ENCODE results near the gene TKTL1. TPM values are rescaled to one million over a fixed set of nuclear protein-coding genes. Genes with fewer than 3 reads are reported as not detected.

Gene TKTL1
- total and polyA plus RNA-seq, 2 experiments from 2014 or later, result not detected

DNA sequence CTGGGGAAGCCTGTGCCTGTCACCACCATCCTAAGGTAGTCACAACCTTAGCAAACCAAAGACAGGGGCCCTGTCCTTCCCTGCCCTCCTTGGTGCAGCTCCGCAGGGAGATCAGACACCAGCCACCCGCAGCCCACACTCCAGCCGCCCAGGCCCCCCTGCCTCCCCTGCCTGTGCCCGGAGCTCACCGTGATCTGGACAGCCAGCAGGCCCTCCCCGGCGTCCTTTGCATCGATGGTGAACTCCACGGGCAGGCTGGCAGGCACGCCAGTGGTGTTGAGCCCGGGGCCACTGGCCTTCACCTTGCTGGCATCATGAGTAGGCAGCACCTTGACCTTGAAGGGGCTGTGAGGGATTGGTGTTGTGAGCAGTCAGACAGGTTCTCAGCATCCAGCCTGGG lies 62.4 kb downstream of the TKTL1 start:
- Histone ChIP-seq H3K36me3 (ENCODE audit: insufficient read depth) (peaks cover 22% of the 10 kb centered on the region), H4K20me1 (replicated peaks; ENCODE audit: insufficient read depth) (no peaks in the 10 kb centered on the region), H3K4me1 (ENCODE audit: insufficient read depth) (no peaks in the 10 kb centered on the region), H3K27me3 (ENCODE audit: insufficient read depth) (no peaks in the 10 kb centered on the region), H3K4me3 (no peak overlapping the region), H3K4me2 (no peak overlapping the region), H3F3A (replicated peaks; ENCODE audit: low read depth) (peaks cover 6% of the 10 kb centered on the region), H3K27ac (ENCODE audit: low read depth) (no peak overlapping the region), H3K9me2 (ENCODE audit: insufficient read depth) (no peaks in the 10 kb centered on the region), H2AFZ (no peak overlapping the region), H3K79me2 (replicated peaks; ENCODE audit: insufficient read depth) (0 out of 2 replicates have a peak, but pooled peaks cover 6% of the 10 kb centered on the region)
- Mint-ChIP-seq H3K9me3 (no peaks in the 10 kb centered on the region; the same call in 2 of the 3 replicates), H3K36me3 (ENCODE audit: low read depth) (peaks cover 77% of the 10 kb centered on the region), H3K4me1 (no peaks in the 10 kb centered on the region; the same call in 2 of the 3 replicates), H3K27me3 (ENCODE audit: insufficient read depth, low read depth, poor library complexity) (peaks cover 5% of the 10 kb centered on the region), H3K27ac (no peak overlapping the region), H3K4me3 (no peak overlapping the region)
- no peak for ATAC-seq
- TF ChIP-seq CREB1 (CRISPR knock-in tag; IDR thresholded peaks at IDR 0.05; ENCODE audit: low read depth), result no peak
- no peak for TF ChIP-seq NANOG (IDR thresholded peaks at IDR 0.05; ENCODE audit: borderline replicate concordance)
- TF ChIP-seq, protein P1, sequence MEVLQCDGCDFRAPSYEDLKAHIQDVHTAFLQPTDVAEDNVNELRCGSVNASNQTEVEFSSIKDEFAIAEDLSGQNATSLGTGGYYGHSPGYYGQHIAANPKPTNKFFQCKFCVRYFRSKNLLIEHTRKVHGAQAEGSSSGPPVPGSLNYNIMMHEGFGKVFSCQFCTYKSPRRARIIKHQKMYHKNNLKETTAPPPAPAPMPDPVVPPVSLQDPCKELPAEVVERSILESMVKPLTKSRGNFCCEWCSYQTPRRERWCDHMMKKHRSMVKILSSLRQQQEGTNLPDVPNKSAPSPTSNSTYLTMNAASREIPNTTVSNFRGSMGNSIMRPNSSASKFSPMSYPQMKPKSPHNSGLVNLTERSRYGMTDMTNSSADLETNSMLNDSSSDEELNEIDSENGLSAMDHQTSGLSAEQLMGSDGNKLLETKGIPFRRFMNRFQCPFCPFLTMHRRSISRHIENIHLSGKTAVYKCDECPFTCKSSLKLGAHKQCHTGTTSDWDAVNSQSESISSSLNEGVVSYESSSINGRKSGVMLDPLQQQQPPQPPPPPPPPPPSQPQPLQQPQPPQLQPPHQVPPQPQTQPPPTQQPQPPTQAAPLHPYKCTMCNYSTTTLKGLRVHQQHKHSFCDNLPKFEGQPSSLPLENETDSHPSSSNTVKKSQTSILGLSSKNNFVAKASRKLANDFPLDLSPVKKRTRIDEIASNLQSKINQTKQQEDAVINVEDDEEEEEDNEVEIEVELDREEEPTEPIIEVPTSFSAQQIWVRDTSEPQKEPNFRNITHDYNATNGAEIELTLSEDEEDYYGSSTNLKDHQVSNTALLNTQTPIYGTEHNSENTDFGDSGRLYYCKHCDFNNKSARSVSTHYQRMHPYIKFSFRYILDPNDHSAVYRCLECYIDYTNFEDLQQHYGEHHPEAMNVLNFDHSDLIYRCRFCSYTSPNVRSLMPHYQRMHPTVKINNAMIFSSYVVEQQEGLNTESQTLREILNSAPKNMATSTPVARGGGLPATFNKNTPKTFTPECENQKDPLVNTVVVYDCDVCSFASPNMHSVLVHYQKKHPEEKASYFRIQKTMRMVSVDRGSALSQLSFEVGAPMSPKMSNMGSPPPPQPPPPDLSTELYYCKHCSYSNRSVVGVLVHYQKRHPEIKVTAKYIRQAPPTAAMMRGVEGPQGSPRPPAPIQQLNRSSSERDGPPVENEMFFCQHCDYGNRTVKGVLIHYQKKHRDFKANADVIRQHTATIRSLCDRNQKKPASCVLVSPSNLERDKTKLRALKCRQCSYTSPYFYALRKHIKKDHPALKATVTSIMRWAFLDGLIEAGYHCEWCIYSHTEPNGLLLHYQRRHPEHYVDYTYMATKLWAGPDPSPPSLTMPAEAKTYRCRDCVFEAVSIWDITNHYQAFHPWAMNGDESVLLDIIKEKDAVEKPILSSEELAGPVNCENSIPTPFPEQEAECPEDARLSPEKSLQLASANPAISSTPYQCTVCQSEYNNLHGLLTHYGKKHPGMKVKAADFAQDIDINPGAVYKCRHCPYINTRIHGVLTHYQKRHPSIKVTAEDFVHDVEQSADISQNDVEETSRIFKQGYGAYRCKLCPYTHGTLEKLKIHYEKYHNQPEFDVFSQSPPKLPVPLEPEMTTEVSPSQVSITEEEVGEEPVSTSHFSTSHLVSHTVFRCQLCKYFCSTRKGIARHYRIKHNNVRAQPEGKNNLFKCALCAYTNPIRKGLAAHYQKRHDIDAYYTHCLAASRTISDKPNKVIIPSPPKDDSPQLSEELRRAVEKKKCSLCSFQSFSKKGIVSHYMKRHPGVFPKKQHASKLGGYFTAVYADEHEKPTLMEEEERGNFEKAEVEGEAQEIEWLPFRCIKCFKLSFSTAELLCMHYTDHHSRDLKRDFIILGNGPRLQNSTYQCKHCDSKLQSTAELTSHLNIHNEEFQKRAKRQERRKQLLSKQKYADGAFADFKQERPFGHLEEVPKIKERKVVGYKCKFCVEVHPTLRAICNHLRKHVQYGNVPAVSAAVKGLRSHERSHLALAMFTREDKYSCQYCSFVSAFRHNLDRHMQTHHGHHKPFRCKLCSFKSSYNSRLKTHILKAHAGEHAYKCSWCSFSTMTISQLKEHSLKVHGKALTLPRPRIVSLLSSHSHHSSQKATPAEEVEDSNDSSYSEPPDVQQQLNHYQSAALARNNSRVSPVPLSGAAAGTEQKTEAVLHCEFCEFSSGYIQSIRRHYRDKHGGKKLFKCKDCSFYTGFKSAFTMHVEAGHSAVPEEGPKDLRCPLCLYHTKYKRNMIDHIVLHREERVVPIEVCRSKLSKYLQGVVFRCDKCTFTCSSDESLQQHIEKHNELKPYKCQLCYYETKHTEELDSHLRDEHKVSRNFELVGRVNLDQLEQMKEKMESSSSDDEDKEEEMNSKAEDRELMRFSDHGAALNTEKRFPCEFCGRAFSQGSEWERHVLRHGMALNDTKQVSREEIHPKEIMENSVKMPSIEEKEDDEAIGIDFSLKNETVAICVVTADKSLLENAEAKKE (CRISPR knock-in tag; IDR thresholded peaks at IDR 0.05), result no peak
- no peak for TF ChIP-seq POLR2AphosphoS5 (IDR thresholded peaks at IDR 0.05; ENCODE audit: low read depth)
- TF ChIP-seq EZH2 (IDR thresholded peaks at IDR 0.05; ENCODE audit: low read depth, unreplicated experiment), result no peak
- TF ChIP-seq, protein P2, sequence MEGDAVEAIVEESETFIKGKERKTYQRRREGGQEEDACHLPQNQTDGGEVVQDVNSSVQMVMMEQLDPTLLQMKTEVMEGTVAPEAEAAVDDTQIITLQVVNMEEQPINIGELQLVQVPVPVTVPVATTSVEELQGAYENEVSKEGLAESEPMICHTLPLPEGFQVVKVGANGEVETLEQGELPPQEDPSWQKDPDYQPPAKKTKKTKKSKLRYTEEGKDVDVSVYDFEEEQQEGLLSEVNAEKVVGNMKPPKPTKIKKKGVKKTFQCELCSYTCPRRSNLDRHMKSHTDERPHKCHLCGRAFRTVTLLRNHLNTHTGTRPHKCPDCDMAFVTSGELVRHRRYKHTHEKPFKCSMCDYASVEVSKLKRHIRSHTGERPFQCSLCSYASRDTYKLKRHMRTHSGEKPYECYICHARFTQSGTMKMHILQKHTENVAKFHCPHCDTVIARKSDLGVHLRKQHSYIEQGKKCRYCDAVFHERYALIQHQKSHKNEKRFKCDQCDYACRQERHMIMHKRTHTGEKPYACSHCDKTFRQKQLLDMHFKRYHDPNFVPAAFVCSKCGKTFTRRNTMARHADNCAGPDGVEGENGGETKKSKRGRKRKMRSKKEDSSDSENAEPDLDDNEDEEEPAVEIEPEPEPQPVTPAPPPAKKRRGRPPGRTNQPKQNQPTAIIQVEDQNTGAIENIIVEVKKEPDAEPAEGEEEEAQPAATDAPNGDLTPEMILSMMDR (conservative IDR thresholded peaks at IDR 0.05; ENCODE audit: low read depth in 2 of 2), result no peak
- DNase-seq (ENCODE audit: low spot score), result no peak
